K562 (cell line): ENCODE results near the gene TRUB2. TPM values are rescaled to one million over a fixed set of nuclear protein-coding genes. Genes with fewer than 3 reads are reported as not detected.

Experiments used
- RBM14 ChIP-seq: fragments of 200-400 bp; formaldehyde crosslinking; IDR thresholded peaks from 2 replicates; pipeline ENCODE4 v1.6.1; 2018; ENCODE audit warnings: low read depth, mild to moderate bottlenecking, low read length, moderate library complexity, borderline replicate concordance; ENCODE audit not compliant: insufficient read depth
- SIN3A ChIP-seq, 2 experiments: fragments of 150-350 bp in 1 of 2; IDR thresholded peaks; 2 replicates each; pipeline ENCODE4 v1.6.1; 2011 to 2016; ENCODE audit warnings: borderline replicate concordance in 2 of 2, low read depth in 2 of 2, low read length in 2 of 2, mild to moderate bottlenecking in 2 of 2, moderate library complexity in 2 of 2; ENCODE audit not compliant: control insufficient read depth in 1 of 2
- STAT5B ChIP-seq: fragments of 250-450 bp; sonication (Bioruptor Pico); IDR thresholded peaks from 2 replicates; pipeline ENCODE4 v1.8.0; 2021; ENCODE audit warnings: mild to moderate bottlenecking, inconsistent platforms
- TAF15 ChIP-seq: fragments of 200-400 bp; formaldehyde crosslinking; IDR thresholded peaks from 2 replicates; pipeline ENCODE4 v1.6.1; 2017; ENCODE audit warnings: mild to moderate bottlenecking, low read depth, low read length, moderate library complexity
- TEAD1 ChIP-seq, 2 experiments: fragments of 450-650 bp in 1 of 2; sonication (generic) in 1 of 2; formaldehyde crosslinking; IDR thresholded peaks; 2 replicates each; pipeline versions ENCODE4 v1.4.0 to v1.8.0; 2020 to 2022; ENCODE audit warnings: mild to moderate bottlenecking in 2 of 2, missing genetic modification reagents in 1 of 2
- polyA plus RNA-seq, 8 experiments: library from polyadenylated mRNA; depleted of rRNA in 4 of 8; stranded (reverse) in 5 of 8; unstranded in 3 of 8; fragments of >200 nt; fragmentation: Nextera tagmentation in 2 of 8; fragmentation: Illumina TruSeq in 1 of 8; extraction: Ambion mirVana in 2 of 8; extraction: Trizol in 1 of 8; gene quantifications; 2 replicates each; pipeline versions ENCODE4 v1.2.1 to v1.2.3, GENCODE V29; 2011 to 2014; ENCODE audit warnings: inconsistent platforms in 1 of 8, missing spikeins in 1 of 8
- total RNA-seq, 7 experiments: library from RNA; depleted of rRNA in 6 of 7; stranded (reverse); fragments of >200 nt in 6 of 7; fragmentation: Illumina TruSeq in 2 of 7; extraction: Trizol in 2 of 7; gene quantifications; 2 replicates each; pipeline versions ENCODE4 v1.2.1 to v1.2.3, GENCODE V29; 2011 to 2021; ENCODE audit warnings: low replicate concordance in 1 of 7
- TF ChIP-seq, protein P1 (sequence below): fragments of 250-450 bp; sonication (Bioruptor Pico); IDR thresholded peaks from 2 replicates; pipeline ENCODE4 v1.5.0; 2021
- TF ChIP-seq, protein P2 (sequence below): sonication (generic); IDR thresholded peaks from 2 replicates; pipeline ENCODE4 v1.6.1; 2016
- TF ChIP-seq, protein P3 (sequence below): fragments of 450-650 bp; IDR thresholded peaks from 2 replicates; pipeline ENCODE4 v1.6.1; 2016; ENCODE audit warnings: borderline replicate concordance
- TF ChIP-seq, protein P4 (sequence below): fragments of 250-450 bp; sonication (Bioruptor Pico); IDR thresholded peaks from 2 replicates; pipeline ENCODE4 v1.5.0; 2020; ENCODE audit warnings: mild to moderate bottlenecking, borderline replicate concordance
- TF ChIP-seq, protein P5 (sequence below): fragments of 450-650 bp; IDR thresholded peaks from 2 replicates; pipeline ENCODE4 v1.6.1; 2017; ENCODE audit warnings: antibody characterized with exemption, mild to moderate bottlenecking
- TF ChIP-seq, protein P6 (sequence below): fragments of 450-650 bp; IDR thresholded peaks from one replicate; pipeline ENCODE4 v1.6.1; 2018; ENCODE audit warnings: mild to moderate bottlenecking, moderate library complexity; ENCODE audit not compliant: partially characterized antibody

TRUB2 gene
- total and polyA plus RNA-seq, 9 of the 15 experiments (the other 6 are each of a cell fraction or from before 2014, with no cell fraction given), result 9.3 to 110 (median 63.0) TPM

DNA sequence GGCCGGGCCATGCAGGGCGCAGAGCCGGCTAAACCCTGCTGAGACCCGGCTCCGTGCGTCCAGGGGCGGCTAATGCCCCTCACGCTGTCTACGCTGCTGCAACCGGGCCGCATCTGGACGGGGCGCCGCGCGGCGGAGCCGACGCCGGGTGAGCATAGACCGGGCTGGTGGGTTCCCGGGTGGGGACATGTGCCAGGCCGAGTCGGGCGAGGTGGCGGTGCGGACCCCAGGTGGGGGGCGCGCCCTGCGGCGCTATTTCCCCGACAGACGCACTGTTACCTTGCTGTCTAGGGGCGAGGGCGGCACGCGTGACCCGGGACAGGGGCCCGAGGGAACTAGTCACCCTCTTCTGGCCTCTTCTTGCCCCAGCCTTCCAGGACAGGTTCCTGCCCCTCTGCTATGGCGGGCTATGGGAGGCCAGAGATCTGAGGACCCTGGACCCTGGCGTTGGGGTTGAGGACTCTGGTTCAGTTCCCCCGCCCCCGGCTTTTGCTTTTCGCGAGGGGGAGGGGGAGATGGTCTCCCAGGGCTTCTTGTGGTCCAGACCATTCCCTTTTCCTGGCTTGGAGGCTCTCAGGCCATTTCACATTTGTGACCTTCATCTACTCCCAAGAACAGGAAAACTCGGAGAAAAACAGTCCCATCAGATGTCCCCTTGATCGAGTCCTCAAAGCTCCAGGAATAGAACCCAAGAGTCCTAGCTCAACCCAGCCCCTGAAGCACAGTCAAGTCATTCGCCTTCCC lies 18.6 kb upstream of the TRUB2 start (continued):
- TF ChIP-seq RBM14, result 0 out of 2 replicates have a peak, but pooled peaks have one; percentile 42
- TF ChIP-seq STAT5B, result no peak
- peak in 1 of 2 experiments; percentile 28; a peak in 1 of 4 replicates for TF ChIP-seq SIN3A (IDR thresholded peaks at IDR 0.05; ENCODE audit: borderline replicate concordance in 2 of 2, control insufficient read depth in 1 of 2, low read depth in 2 of 2, low read length in 2 of 2)
- TF ChIP-seq, protein P1, sequence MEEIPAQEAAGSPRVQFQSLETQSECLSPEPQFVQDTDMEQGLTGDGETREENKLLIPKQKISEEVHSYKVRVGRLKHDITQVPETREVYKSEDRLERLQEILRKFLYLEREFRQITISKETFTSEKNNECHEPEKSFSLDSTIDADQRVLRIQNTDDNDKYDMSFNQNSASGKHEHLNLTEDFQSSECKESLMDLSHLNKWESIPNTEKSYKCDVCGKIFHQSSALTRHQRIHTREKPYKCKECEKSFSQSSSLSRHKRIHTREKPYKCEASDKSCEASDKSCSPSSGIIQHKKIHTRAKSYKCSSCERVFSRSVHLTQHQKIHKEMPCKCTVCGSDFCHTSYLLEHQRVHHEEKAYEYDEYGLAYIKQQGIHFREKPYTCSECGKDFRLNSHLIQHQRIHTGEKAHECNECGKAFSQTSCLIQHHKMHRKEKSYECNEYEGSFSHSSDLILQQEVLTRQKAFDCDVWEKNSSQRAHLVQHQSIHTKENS (CRISPR knock-in tag), result no peak
- TF ChIP-seq, protein P2, sequence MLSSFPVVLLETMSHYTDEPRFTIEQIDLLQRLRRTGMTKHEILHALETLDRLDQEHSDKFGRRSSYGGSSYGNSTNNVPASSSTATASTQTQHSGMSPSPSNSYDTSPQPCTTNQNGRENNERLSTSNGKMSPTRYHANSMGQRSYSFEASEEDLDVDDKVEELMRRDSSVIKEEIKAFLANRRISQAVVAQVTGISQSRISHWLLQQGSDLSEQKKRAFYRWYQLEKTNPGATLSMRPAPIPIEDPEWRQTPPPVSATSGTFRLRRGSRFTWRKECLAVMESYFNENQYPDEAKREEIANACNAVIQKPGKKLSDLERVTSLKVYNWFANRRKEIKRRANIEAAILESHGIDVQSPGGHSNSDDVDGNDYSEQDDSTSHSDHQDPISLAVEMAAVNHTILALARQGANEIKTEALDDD, result no peak
- no peak for TF ChIP-seq TAF15
- TF ChIP-seq, protein P3, sequence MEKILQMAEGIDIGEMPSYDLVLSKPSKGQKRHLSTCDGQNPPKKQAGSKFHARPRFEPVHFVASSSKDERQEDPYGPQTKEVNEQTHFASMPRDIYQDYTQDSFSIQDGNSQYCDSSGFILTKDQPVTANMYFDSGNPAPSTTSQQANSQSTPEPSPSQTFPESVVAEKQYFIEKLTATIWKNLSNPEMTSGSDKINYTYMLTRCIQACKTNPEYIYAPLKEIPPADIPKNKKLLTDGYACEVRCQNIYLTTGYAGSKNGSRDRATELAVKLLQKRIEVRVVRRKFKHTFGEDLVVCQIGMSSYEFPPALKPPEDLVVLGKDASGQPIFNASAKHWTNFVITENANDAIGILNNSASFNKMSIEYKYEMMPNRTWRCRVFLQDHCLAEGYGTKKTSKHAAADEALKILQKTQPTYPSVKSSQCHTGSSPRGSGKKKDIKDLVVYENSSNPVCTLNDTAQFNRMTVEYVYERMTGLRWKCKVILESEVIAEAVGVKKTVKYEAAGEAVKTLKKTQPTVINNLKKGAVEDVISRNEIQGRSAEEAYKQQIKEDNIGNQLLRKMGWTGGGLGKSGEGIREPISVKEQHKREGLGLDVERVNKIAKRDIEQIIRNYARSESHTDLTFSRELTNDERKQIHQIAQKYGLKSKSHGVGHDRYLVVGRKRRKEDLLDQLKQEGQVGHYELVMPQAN, result peak; percentile 61
- TF ChIP-seq TEAD1 (CRISPR knock-in tag; IDR thresholded peaks at IDR 0.05), result no peak
- TF ChIP-seq, protein P4, sequence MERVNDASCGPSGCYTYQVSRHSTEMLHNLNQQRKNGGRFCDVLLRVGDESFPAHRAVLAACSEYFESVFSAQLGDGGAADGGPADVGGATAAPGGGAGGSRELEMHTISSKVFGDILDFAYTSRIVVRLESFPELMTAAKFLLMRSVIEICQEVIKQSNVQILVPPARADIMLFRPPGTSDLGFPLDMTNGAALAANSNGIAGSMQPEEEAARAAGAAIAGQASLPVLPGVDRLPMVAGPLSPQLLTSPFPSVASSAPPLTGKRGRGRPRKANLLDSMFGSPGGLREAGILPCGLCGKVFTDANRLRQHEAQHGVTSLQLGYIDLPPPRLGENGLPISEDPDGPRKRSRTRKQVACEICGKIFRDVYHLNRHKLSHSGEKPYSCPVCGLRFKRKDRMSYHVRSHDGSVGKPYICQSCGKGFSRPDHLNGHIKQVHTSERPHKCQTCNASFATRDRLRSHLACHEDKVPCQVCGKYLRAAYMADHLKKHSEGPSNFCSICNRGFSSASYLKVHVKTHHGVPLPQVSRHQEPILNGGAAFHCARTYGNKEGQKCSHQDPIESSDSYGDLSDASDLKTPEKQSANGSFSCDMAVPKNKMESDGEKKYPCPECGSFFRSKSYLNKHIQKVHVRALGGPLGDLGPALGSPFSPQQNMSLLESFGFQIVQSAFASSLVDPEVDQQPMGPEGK (CRISPR knock-in tag), result no peak
- TF ChIP-seq, protein P5, sequence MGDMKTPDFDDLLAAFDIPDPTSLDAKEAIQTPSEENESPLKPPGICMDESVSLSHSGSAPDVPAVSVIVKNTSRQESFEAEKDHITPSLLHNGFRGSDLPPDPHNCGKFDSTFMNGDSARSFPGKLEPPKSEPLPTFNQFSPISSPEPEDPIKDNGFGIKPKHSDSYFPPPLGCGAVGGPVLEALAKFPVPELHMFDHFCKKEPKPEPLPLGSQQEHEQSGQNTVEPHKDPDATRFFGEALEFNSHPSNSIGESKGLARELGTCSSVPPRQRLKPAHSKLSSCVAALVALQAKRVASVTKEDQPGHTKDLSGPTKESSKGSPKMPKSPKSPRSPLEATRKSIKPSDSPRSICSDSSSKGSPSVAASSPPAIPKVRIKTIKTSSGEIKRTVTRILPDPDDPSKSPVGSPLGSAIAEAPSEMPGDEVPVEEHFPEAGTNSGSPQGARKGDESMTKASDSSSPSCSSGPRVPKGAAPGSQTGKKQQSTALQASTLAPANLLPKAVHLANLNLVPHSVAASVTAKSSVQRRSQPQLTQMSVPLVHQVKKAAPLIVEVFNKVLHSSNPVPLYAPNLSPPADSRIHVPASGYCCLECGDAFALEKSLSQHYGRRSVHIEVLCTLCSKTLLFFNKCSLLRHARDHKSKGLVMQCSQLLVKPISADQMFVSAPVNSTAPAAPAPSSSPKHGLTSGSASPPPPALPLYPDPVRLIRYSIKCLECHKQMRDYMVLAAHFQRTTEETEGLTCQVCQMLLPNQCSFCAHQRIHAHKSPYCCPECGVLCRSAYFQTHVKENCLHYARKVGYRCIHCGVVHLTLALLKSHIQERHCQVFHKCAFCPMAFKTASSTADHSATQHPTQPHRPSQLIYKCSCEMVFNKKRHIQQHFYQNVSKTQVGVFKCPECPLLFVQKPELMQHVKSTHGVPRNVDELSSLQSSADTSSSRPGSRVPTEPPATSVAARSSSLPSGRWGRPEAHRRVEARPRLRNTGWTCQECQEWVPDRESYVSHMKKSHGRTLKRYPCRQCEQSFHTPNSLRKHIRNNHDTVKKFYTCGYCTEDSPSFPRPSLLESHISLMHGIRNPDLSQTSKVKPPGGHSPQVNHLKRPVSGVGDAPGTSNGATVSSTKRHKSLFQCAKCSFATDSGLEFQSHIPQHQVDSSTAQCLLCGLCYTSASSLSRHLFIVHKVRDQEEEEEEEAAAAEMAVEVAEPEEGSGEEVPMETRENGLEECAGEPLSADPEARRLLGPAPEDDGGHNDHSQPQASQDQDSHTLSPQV, result no peak
- TF ChIP-seq, protein P6, sequence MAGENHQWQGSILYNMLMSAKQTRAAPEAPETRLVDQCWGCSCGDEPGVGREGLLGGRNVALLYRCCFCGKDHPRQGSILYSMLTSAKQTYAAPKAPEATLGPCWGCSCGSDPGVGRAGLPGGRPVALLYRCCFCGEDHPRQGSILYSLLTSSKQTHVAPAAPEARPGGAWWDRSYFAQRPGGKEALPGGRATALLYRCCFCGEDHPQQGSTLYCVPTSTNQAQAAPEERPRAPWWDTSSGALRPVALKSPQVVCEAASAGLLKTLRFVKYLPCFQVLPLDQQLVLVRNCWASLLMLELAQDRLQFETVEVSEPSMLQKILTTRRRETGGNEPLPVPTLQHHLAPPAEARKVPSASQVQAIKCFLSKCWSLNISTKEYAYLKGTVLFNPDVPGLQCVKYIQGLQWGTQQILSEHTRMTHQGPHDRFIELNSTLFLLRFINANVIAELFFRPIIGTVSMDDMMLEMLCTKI, result no peak
